LHCN-M2 (cell line): ENCODE data around the gene TBC1D5. TPM values are rescaled to one million over a fixed set of nuclear protein-coding genes. Genes with fewer than 3 reads are reported as not detected.
A peak's percentile ranks its signal among the peaks of the same experiment; 100 is the strongest.

Experiments
- DNase-seq: peaks from one replicate; pipeline ENCODE4 v3.0.0-alpha.2; 2012; ENCODE audit warnings: low read depth
- total RNA-seq: library from RNA; depleted of rRNA; stranded (reverse); fragments of >200 nt; gene quantifications from 2 replicates; pipeline ENCODE4 v1.2.3, GENCODE V29; 2014

Gene TBC1D5
- total RNA-seq, 1 experiment from 2014 or later, result 92.2 TPM

GRCh38 chr3:17231537-17232261 lies 510.7 kb downstream of the TBC1D5 start:
- no peak for DNase-seq

GRCh38 chr3:17227472-17227871 lies 515.0 kb downstream of the TBC1D5 start:
- no peak for DNase-seq

GRCh38 chr3:17221529-17221928 lies 520.9 kb downstream of the TBC1D5 start:
- DNase-seq, result no peak

GRCh38 chr3:17219593-17219992 lies 522.8 kb downstream of the TBC1D5 start:
- no peak for DNase-seq

- DNase-seq, result no peak
Observed at GRCh38 chr3:17218587-17218986, 523.8 kb downstream of the TBC1D5 start.

- DNase-seq, result no peak
Observed at GRCh38 chr3:17217588-17217987, 524.8 kb downstream of the TBC1D5 start.

- DNase-seq, result peak; percentile 8
Observed at GRCh38 chr3:17213102-17213501, 529.3 kb downstream of the TBC1D5 start.

GRCh38 chr3:17207979-17208378 lies 534.5 kb downstream of the TBC1D5 start:
- no peak for DNase-seq

GRCh38 chr3:17207019-17207418 lies 535.4 kb downstream of the TBC1D5 start:
- DNase-seq, result no peak

- DNase-seq, result no peak
Observed at GRCh38 chr3:17204049-17204650, 538.3 kb downstream of the TBC1D5 start.

- DNase-seq, result no peak
Observed at GRCh38 chr3:17201538-17201937, 540.9 kb downstream of the TBC1D5 start.

GRCh38 chr3:17195856-17196604 lies 546.4 kb downstream of the TBC1D5 start:
- DNase-seq, result no peak

GRCh38 chr3:17195192-17195611 lies 547.2 kb downstream of the TBC1D5 start:
- no peak for DNase-seq

GRCh38 chr3:17194116-17194515 lies 548.3 kb downstream of the TBC1D5 start:
- DNase-seq, result no peak

- DNase-seq, result no peak
Observed at GRCh38 chr3:17192995-17193394, 549.4 kb downstream of the TBC1D5 start.

GRCh38 chr3:17190353-17191078 lies 551.9 kb downstream of the TBC1D5 start:
- DNase-seq, result no peak

- no peak for DNase-seq
Observed at GRCh38 chr3:17188378-17188777, 554.1 kb downstream of the TBC1D5 start.

GRCh38 chr3:17187589-17188184 lies 554.7 kb downstream of the TBC1D5 start:
- DNase-seq, result no peak

GRCh38 chr3:17183951-17184550 lies 558.4 kb downstream of the TBC1D5 start:
- peak; percentile 62 for DNase-seq

- DNase-seq, result no peak
Observed at GRCh38 chr3:17182166-17182565, 560.3 kb downstream of the TBC1D5 start.

- DNase-seq, result no peak
Observed at GRCh38 chr3:17181413-17181907, 561.0 kb downstream of the TBC1D5 start.
